Stimulated activated CD4-positive, alpha-beta T cell treated with anti-CD3 and anti-CD28 coated beads, Interleukin-2, amount 100 ng/mL, for 4 hours (primary cell): ENCODE measurements around the gene GPATCH3.
"Not testable (repeated sequence)": the region's sequence is repeated elsewhere in the genome, so short reads cannot be mapped to it uniquely, and the experiment has no call there.

ENCODE experiments used
- DNase-seq: peaks from one replicate; pipeline ENCODE4 v3.0.0-alpha.2; 2020; ENCODE audit warnings: low read depth

The GPATCH3 gene

DNA sequence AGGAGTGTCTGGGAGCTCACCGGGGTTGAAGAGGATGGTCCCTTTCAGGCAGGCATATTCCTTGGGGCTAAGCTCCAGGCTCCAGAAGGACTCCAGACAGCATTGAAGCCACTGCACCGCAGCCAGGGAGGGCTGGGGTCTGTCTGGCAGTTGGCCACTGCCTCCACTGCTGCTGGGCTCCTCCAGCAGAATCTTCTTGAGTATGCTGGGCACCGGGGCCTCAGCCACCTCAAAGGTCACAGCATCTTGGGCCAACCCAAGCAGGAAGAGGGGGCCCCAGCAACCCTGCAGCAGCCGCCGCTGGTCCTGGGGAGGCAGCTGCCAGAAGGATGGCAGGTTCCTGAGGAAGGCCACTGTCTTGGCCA, 13.1 kb upstream of the GPATCH3 start:
- no peak for DNase-seq

DNA sequence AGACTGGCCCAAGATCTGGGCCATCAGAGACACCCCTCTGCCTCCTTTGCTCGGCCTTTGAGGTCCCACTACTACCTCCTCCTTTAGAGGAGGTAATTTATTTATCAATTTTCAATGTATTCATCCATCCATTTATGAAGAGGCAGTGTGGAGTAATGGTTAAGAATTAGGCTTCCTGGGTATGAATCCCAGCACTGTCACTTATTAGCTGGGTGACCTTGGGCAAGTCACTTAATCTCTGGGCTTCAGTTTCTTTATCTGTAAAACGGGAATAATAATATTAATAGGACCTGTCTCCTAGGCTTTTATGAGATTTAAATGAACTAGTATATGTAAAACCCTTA, 11.9 kb upstream of the GPATCH3 start:
- no peak for DNase-seq

DNA sequence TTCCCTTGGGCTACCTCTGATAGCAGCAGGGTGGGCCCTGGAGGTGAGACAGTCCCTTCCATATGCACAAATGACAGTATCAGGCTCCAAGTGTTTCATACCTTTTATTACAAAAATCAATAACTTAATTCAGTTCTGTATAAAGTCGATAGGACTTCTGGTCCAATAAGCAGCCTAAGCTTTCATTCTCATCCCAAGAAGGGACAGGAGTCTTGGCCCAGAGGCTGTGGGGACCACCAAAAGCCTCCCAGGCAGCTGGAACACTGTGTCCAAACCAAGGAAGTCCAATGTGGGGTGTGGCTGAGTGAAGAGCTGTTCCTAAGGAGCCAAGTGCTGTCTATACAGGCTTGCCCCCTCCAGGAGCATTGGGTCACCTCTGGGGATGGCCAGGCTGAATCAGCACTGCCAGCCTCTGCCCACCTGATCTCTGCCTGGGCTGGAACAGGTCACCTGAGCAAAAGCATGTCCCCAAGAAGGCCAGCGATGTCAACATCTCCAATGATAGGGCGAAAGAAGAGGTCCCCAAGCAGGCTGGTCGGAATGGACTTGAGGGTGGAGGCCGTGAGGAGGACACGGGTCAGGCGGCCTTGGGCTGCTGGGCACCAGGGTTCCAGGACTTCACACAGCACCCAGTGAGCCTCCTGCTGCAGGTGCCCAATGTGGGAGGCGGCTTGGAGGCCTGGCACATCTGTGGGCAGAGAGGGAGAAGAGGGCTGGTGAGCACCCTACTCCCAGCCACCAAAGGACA, 11.3 kb upstream of the GPATCH3 start:
- DNase-seq = no peak

DNA sequence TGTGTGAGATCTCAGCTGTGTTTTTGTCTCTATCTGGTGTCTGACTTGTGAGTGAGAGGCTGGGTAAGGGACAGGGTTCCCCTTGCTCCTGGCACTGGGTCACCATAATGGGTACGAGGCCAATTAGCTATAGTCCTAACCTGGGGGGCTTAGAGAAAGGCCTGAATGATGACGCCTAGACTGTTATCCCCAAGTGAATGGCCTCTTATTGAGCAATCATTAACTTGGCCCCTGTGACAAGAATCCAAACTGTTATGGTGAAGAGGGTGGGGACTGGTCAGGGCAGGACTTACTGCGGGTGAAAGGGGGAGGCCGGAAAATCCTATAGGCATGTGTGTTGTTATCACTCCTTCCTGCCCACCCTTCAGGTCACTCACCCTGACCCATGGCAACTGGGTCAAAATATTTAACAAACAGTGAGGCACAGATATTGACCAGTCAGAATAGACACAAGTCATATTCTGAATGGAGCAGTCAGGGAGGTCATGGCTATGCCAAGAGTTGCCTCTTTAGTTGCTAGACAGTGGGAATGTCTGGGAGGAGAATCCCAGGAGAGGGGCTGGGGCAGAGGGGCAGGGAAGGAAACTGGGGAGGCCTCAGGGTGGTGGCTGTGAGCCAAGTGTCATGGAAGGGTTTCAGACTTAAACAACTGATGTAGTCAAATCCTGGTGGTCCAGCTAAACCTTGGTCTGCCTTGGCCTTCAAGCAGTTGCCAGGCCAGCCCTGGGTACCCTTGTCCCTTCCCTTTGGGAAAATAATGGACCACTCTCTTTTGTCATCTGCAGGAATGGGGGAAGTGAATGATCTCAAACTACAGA, 10.3 kb upstream of the GPATCH3 start:
- DNase-seq = no peak

DNA sequence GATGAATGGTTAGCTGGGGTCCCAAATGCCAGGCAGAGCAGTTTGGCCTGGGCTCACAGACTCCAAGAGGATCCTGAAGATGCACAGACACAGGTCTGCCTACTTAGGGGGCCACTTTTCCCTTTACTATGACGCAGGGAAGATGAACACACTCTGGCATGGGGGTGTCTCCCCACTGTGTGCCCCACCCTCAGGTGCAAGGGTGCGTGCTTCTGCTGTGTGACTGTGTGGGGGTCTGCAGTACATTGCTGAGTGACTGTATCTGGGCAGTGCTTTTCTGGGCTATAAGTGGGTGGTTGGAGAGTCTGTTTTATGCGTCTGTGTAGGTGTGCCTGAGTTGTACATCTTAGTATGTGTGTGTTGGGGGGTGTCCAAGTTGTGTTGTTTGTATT, 9.7 kb upstream of the GPATCH3 start:
- DNase-seq = no peak

DNA sequence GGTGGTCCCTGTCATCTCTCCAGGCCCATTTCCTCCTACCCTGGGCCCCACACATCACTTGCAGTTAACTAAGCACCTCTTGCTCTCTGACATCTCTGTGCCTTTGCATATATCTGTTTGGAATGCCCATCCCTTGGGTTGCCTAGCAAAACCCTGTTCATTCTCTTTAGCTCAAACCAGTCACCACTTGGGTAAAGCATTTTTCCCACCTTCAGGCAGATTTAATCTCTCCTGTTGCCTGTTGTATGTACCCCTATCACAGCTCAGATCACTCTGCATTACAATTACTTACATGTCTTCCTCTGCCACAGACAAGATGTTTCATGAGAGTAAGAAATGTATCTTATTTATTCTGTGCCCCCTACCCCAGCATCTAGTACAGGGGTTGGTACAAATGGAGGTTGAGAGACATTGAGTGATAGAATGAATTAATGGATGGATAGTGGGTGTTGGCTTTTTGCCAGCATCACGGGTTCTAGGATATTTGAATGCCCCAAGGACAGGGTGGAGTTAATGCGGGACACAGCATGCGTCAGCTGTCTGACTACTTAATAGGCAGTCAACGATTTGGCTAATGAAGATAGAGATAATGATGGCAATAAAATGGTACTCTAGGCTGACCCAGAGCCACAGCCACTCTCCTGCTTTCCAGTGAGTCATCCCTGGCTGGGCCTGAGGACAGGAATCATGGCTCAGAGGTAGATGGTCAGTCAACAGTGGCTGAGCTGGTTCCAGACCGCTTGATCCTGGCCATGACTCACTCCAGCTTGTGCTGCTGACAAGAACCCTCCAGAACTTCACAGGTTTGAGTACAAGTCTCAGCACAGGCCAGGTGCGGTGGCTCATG, 7.0 kb upstream of the GPATCH3 start:
- no peak for DNase-seq

DNA sequence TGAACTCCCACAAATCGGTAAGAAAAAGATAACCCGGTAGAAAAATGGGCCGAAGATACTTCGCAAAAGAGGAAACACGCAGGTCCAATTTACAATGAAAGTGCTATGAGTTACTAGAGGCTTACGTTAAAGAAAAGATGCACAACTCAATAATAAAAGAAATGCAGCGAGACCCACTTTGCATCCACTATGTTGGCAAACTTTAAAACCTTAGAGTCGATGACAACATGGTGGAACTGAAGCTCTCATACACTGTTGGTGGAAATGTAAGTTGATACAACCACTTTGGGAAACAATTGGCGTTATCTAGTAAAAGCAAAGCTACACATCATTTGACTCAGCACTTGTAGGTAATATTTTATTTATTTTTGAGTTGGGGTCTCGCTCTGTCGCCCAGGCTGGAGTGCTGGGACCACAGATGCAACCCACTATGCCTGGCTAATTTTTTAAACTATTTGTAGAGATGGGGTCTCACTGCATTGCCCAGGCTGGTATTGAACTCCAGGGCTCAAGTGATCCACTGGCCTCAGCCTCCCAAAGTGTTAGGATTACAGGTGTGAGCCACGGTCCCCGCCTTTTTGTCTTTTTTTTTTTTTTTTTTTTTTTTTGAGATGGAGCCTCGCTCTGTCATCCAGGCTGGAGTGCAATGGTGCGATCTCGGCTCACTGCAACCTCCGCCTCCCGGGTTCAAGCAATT, 696 bp upstream of the GPATCH3 start:
- DNase-seq = no peak

DNA sequence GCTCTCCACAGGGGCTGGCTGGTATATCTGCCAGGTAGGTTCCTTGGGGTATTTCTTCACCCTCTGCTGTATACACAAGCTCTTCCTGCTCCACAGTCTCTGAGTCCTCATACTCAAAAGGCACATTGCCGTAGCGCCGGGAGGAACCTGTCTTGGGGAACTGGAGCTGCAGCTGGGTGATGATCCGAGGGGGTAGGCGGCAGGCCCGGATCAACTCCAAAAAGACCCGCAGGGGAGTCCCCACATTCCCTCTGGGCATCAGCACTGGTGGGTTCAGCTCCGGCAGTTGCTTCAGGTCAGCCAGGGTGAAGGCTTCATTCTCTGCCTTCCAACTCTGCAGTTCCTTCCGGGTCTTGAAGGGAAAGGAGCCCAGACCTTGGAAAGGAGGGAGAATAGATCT, 2.9 kb downstream of the GPATCH3 start:
- no peak for DNase-seq

DNA sequence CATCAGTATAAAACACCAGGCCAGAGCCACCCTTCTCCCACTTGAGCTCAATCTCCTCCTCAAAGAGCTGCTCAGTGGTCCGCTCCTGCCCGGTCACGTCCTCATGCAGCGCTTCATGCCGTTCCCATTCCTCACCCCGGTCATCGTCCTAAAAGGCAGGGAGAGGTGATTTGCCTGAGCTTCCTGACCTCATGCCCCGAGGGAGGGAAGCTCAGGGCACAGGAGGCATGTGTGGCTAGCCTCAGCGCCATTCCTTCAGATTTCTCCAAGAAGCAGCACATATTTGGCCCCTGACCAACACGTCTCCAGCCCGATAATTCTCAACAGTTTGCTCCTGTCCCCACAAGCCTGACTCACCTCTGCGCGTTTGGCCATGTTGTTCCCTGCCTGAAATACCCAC, 6.0 kb downstream of the GPATCH3 start:
- DNase-seq = no peak

DNA sequence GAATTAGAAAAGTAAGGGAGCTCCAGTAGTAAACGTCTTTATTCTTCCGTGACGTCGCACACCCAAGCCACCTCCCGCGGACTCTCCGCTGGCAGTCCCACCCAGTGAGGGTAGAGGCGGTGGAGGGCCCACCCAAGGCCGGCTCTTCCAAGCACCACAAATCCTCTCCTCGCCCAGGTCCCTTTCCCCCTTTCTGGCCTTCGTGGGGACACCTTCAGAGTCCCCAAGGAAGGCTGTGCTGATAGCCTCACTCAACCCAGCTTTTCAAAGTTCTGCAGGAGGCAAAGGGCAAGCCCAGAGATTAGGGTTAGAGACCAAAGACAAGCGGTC, 9.8 kb downstream of the GPATCH3 start:
- no peak for DNase-seq

DNA sequence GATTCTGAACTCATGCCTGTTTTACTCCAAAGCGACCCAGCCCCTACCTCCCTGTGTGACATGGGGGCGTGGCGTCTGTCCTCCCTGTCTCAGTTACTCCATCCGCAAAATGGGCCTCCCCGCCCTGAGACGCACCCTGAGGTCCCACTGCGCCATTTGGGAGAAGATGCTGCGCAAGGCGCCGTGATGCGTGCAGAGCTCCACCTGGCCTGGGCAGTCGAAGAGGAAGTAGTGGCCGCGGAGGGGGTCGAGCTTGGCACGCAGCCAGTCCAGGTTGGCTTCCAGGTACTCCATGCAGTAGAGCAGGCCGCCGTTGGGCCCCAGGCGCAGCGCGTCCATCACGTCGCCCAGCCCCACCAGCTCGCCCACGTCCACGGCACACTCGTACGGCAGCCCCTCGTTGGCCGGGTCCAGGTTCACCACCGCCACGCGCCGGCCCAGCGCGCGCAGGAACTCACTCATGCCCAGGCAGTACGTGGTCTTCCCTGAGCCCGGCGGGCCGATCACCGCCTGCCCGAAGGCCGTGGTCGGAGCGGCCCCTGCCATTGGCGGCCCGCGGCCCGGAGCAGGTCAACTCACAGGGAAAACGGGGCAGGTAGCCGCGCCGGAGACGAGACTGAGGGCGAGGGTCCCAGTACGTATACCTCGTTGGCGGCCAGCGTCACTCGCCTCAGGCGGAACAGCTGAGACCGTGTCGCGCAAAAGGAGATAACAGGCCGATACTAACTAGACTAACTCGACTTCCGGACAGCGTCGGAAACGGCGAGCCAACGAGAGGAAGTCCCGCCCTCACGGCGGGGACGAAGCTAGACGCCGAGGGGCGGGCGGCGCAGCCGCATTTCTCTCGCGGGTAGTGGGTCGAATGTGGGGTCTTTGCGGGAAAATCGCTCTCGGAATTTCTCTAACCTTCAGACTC, 10.5 kb downstream of the GPATCH3 start, which contains the start of gene GPN2:
Gene GPN2 (minus strand): TSS at position 733 of the 916 bp plus-strand sequence. CDS start 187 bp downstream, at position 546.
- peak; percentile 65 for DNase-seq

DNA sequence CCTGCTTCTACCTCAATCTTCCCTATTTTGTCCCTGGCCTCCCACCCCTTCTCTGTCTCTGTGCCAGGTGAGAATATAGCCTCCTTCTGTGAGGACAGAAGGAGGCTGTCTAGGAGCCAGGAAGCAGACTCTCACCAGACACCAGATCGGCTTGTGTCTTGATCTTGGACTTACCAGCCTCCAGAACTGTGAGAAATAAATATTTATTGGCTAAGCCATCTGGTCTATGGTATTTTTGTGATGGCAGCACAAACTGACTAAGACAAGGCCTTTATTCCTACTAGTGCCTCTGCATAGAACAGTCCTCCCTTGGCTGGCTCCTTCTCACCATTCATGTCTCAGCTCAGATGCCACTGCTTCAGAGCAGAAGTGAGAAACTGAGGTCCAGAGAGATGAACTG, 12.0 kb downstream of the GPATCH3 start:
- no peak for DNase-seq

DNA sequence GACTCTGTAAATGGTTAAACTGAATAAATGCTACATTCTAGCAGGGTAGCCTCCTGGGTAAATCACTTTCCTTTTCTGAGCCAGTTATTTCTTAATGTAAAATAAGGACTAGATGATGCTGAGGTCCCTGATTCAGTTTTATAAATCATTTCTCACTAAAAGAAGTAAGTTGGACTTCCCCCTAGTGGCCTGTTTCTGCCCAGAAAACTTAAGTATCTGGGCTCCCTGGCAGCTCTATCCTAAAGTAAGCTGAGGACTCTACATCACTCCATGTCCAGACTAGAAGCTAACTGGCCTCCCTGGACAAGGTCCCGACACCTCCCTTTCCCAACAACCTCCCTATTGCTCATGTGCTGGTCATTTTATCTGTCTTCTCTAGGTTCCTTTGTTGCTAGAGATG, 13.1 kb downstream of the GPATCH3 start:
- no peak for DNase-seq

DNA sequence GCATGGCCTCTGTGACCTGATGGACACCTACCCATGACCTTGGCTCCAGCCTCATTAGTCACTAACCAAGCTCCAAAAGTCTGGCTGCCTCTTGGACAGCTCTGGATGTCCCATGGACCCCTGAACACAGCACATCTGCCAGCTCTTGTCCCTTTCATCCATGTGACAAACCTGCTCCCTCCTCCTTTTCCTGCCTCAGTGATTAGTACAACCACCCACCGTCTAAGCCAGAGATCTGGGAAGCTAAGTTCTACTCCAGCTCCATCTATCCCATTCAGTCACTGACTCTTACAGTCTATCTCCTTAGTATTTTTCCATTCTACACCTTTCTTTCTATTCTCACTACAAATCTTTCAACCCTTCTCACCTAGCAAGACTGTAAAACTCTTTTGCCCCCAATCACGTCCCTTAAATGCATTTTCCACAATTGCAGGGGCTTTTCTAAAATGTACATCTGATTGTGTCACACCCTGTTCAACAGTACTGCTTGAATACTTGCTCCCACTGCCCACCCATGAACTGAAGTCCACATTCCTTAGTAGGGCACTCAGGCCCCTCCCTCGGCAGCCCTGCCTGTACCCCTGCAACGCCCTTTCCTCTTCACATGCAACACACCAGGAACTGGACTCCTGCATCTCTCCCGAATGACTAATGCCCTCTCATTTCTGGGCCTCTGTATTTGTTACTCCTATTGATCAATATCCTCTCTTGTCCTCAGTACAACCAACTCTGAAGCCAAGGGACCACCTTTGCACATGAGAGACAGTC, 17.4 kb downstream of the GPATCH3 start:
- no peak for DNase-seq

DNA sequence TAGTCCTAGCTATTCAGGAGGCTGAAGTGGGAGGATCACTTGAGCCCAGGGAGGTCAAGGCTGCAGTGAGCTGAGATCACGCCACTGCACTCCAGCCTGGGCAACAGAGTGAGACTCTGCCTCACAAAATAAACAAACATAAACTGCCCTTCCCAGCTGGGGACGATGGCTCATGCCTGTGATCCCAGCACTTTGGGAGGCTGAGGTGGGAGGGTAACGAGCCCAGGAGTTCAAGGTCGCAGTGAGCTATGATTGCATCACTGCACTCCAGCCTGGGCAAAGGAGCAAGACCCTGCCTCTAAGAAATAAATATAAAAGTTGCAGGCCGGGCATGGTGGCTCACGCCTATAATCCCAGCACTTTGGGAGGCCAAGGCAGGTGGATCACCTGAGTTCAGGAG, 18.7 kb downstream of the GPATCH3 start:
- DNase-seq = not testable (repeated sequence)

DNA sequence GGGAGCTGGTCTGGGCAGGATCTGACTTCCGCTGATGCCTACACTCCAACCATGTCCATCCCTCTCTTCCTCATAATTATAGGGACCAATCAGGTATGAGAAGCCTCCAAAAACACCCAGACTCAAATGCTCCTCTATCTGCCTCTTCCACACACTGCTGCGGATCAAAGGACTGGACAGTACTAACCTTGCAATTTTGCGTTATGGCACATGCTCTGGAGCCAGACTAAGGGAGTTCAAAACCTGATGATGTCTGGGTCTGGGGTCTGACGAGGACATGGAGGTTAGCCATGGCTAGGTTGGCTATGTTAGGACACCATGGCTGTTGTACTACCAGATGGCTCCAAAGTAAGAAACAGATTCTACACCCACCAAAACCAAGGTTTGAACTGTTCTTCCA, 20.5 kb downstream of the GPATCH3 start:
- DNase-seq = no peak

DNA sequence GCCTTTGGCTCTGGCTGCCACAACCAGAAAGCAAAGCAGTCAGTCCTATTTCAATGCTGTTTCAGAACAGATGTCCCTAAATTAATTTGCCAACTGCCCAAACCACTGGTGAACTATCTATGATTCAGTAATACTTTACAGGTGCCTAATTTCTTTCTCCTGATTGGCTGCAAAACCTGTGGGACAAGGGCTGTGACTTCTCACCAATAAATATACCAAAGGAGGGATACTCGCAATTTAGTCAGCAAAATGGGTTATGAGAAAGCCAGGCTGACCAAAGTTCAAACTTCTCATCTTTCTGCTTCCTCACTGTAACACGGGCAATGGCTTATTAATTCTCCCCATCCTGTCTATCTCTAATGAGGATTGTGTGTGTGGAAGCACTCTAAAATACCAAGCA, 22.9 kb downstream of the GPATCH3 start:
- DNase-seq = no peak

DNA sequence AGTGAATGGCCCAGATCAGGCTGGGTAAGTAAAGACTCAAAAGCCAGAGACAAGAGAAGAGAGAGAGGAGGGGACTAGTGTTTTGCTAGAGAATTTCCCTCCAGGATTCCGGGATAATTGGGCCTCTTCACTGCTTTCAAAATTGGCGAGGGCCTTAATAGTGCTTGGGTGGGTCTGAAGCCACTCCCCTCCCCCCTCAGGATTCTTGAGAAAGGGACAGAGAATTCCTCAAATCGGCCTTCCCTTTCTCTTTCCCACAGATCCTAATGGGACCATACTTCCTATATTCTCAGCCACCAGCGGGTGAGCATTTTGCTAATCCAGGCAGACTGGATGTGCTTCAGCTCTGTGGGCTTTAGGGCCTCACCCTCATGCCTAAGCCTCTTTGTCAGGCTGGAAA, 25.4 kb downstream of the GPATCH3 start:
- no peak for DNase-seq

DNA sequence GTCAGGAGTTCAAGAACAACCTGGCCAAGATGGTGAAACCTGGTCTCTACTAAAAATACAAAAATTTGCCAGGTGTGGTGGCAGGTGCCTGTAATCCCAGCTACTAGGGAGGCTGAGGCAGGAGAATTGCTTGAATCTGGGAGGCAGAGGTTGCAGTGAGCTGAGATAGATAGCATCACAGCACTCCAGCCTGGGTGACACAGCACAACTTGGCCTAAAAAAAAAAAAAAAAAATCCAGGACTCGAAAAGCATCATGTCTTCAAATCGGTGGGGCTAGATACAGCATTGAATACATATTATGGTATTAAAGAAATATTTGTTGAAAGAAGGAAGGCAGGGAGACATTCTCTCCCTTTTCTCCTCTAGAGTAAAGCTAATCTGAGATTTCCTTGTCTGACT, 27.2 kb downstream of the GPATCH3 start:
- not testable (repeated sequence) for DNase-seq
